Loucy (cell line): Measurements from ENCODE around the gene ZNF615.
"Not testable (repeated sequence)": the region's sequence is repeated elsewhere in the genome, so short reads cannot be mapped to it uniquely, and the experiment has no call there.

Source experiments
- H2AFZ ChIP-seq: fragments of 200-600 bp; sonication (generic); 2 replicates; pipeline ENCODE4 v1.6.0; 2016; ENCODE audit warnings: antibody characterized with exemption, mild to moderate bottlenecking, low read length, moderate library complexity
- H3F3A ChIP-seq: fragments of 200-600 bp; 2 replicates; pipeline ENCODE4 v1.6.0; 2016; ENCODE audit warnings: antibody characterized with exemption, low read depth, mild to moderate bottlenecking
- H3K27me3 ChIP-seq: fragments of 200-600 bp; sonication (generic); 2 replicates; pipeline ENCODE4 v1.6.1; 2014; ENCODE audit warnings: low read length, mild to moderate bottlenecking; ENCODE audit not compliant: insufficient read depth, poor library complexity, severe bottlenecking
- H3K36me3 ChIP-seq: fragments of 200-600 bp; sonication (generic); 2 replicates; pipeline ENCODE4 v1.6.1; 2016; ENCODE audit warnings: low read length; ENCODE audit not compliant: insufficient read depth
- H3K4me1 ChIP-seq: fragments of 200-600 bp; sonication (generic); 2 replicates; pipeline ENCODE4 v1.5.1; 2014; ENCODE audit warnings: low read length, mild to moderate bottlenecking; ENCODE audit not compliant: insufficient read depth, poor library complexity, severe bottlenecking
- H3K4me2 ChIP-seq: fragments of 200-600 bp; sonication (generic); 2 replicates; pipeline ENCODE4 v1.6.0; 2014; ENCODE audit warnings: antibody characterized with exemption, low read length, low read depth, mild to moderate bottlenecking; ENCODE audit not compliant: poor library complexity, severe bottlenecking
- H3K4me3 ChIP-seq: fragments of 200-600 bp; sonication (generic); 2 replicates; pipeline ENCODE4 v1.5.1; 2014; ENCODE audit warnings: low read length, mild to moderate bottlenecking, mixed read lengths; ENCODE audit not compliant: poor library complexity, severe bottlenecking
- H3K79me2 ChIP-seq: fragments of 200-600 bp; sonication (generic); 2 replicates; pipeline ENCODE4 v1.6.1; 2014; ENCODE audit warnings: low read length; ENCODE audit not compliant: insufficient read depth
- H3K9ac ChIP-seq: fragments of 200-600 bp; sonication (generic); 2 replicates; pipeline ENCODE4 v1.6.0; 2014; ENCODE audit warnings: mild to moderate bottlenecking, low read depth, low read length, moderate library complexity; ENCODE audit not compliant: poor library complexity, severe bottlenecking
- H3K9me2 ChIP-seq: fragments of 200-600 bp; sonication (generic); replicated peaks from 2 replicates; pipeline ENCODE4 v1.6.1; 2016; ENCODE audit warnings: low read depth, low read length, mixed read lengths
- H3K9me3 ChIP-seq: fragments of 200-600 bp; sonication (generic); 2 replicates; pipeline ENCODE4 v1.6.1; 2014; ENCODE audit warnings: mild to moderate bottlenecking, antibody characterized with exemption, low read length, low read depth; ENCODE audit not compliant: insufficient read depth
- H4K20me1 ChIP-seq: fragments of 200-600 bp; sonication (generic); 2 replicates; pipeline ENCODE4 v1.6.0; 2014; ENCODE audit warnings: antibody characterized with exemption, low read length, mild to moderate bottlenecking; ENCODE audit not compliant: insufficient read depth, poor library complexity, severe bottlenecking
- EZH2phosphoT487 ChIP-seq: fragments of 200-600 bp; IDR thresholded peaks from 2 replicates; pipeline ENCODE4 v1.6.1; 2018; ENCODE audit warnings: antibody characterized with exemption, mild to moderate bottlenecking, moderate library complexity, borderline replicate concordance
- TF ChIP-seq, protein P1 (sequence below): fragments of 200-600 bp; sonication (generic); conservative IDR thresholded peaks from 2 replicates; pipeline ENCODE4 v1.5.1; 2014; ENCODE audit warnings: mild to moderate bottlenecking, antibody characterized with exemption, low read length

ZNF615 gene

DNA sequence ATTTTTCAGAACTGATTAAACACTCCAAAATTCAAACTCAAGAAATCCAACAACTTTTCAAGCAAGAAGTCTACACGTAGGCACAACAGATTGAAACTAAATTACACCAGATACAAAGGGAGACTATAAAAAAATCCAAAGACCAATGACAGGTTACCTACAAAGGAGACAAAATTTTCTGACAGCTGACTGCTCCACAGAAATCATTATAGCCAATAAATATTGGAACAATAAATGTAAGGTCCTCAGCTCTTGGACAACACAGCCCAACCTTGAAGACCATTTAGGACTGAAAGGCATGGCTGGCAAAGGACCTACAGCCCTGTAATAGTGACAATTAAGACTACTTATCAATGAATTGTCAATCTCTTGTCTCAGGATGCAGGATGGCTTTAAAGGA, 37.3 kb downstream of the ZNF615 start:
- Histone ChIP-seq H3K4me2 (no peak overlapping the region), H3F3A (no peaks in the 10 kb centered on the region), H3K4me3 (no peak overlapping the region), H2AFZ (no peak overlapping the region), H3K9me3 (peaks cover 36% of the 10 kb centered on the region; the same call in 1 of the 2 replicates), H3K79me2 (peaks cover 9% of the 10 kb centered on the region; the same call in 1 of the 2 replicates), H3K9ac (no peak overlapping the region), H4K20me1 (no peaks in the 10 kb centered on the region), H3K36me3 (peaks cover 87% of the 10 kb centered on the region), H3K4me1 (no peaks in the 10 kb centered on the region), H3K27me3 (no peaks in the 10 kb centered on the region), H3K9me2 (no peaks in the 10 kb centered on the region)
- TF ChIP-seq EZH2phosphoT487 = no peak
- TF ChIP-seq, protein P1, sequence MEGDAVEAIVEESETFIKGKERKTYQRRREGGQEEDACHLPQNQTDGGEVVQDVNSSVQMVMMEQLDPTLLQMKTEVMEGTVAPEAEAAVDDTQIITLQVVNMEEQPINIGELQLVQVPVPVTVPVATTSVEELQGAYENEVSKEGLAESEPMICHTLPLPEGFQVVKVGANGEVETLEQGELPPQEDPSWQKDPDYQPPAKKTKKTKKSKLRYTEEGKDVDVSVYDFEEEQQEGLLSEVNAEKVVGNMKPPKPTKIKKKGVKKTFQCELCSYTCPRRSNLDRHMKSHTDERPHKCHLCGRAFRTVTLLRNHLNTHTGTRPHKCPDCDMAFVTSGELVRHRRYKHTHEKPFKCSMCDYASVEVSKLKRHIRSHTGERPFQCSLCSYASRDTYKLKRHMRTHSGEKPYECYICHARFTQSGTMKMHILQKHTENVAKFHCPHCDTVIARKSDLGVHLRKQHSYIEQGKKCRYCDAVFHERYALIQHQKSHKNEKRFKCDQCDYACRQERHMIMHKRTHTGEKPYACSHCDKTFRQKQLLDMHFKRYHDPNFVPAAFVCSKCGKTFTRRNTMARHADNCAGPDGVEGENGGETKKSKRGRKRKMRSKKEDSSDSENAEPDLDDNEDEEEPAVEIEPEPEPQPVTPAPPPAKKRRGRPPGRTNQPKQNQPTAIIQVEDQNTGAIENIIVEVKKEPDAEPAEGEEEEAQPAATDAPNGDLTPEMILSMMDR = no peak

- H3K9me2 ChIP-seq = no peaks in the 10 kb centered on the region
- H4K20me1 ChIP-seq = no peaks in the 10 kb centered on the region
- no peak overlapping the region for H3K9ac ChIP-seq
- no peaks in the 10 kb centered on the region for H3K4me1 ChIP-seq
- no peak for TF ChIP-seq EZH2phosphoT487
- TF ChIP-seq, protein P1 = no peak
- H3K4me2 ChIP-seq = no peak overlapping the region
- H3K9me3 ChIP-seq = peaks cover 8% of the 10 kb centered on the region; the same call in 1 of the 2 replicates
- no peaks in the 10 kb centered on the region for H3F3A ChIP-seq
- H3K79me2 ChIP-seq = no peaks in the 10 kb centered on the region
- H2AFZ ChIP-seq = no peak overlapping the region
- H3K4me3 ChIP-seq = no peak overlapping the region
- H3K27me3 ChIP-seq = no peaks in the 10 kb centered on the region
- peaks cover 63% of the 10 kb centered on the region for H3K36me3 ChIP-seq
Measured at GRCh38 chr19:51965583-51965982, 42.4 kb downstream of the ZNF615 start.

GRCh38 chr19:51960621-51961233, 47.3 kb downstream of the ZNF615 start:
- not testable (repeated sequence) for H3K9ac ChIP-seq, H3K4me3 ChIP-seq, H2AFZ ChIP-seq, H4K20me1 ChIP-seq, H3K79me2 ChIP-seq, H3K9me3 ChIP-seq, H3K4me1 ChIP-seq, H3F3A ChIP-seq, H3K9me2 ChIP-seq, H3K4me2 ChIP-seq, H3K27me3 ChIP-seq
- peaks cover 19% of the 10 kb centered on the region for H3K36me3 ChIP-seq

DNA sequence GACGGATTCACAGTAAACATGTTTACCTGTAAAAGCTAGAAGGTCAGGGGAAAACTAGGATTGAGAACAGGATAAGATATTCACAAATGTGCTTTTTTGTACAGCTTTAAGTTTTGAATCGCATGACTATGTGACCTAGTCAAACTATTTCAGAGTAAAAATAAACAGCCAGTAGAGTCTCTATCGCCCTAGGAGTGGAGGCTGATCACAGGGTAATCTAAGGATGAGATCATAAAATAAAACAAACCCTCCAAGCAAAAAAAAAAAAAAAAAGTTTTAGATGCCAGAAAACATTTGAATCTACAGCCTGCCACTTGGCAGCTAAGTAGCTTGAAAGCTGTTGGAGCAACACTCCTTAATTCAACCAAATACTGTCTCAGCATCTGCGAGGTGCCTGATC, 48.2 kb downstream of the ZNF615 start:
- Histone ChIP-seq H3K79me2 (no peaks in the 10 kb centered on the region), H3K4me2 (no peak overlapping the region), H3K27me3 (no peaks in the 10 kb centered on the region), H3K9ac (no peak overlapping the region), H3K9me3 (no peaks in the 10 kb centered on the region), H4K20me1 (no peaks in the 10 kb centered on the region), H3F3A (no peaks in the 10 kb centered on the region), H3K4me3 (no peak overlapping the region), H3K4me1 (peaks cover 3% of the 10 kb centered on the region), H2AFZ (no peak overlapping the region), H3K9me2 (no peaks in the 10 kb centered on the region), H3K36me3 (peaks cover 10% of the 10 kb centered on the region; the same call in 1 of the 2 replicates)
- TF ChIP-seq, protein P1 = no peak
- TF ChIP-seq EZH2phosphoT487 = no peak

GRCh38 chr19:51957846-51958245, 50.2 kb downstream of the ZNF615 start:
- not testable (repeated sequence) for H3K27me3 ChIP-seq, H3K4me3 ChIP-seq

More at GRCh38 chr19:51957846-51958245, 50.2 kb downstream of the ZNF615 start:
- not testable (repeated sequence) for H2AFZ ChIP-seq, H3K9me2 ChIP-seq, H3K9me3 ChIP-seq, H3K36me3 ChIP-seq, H3K79me2 ChIP-seq, H3F3A ChIP-seq, H4K20me1 ChIP-seq, H3K4me1 ChIP-seq, H3K9ac ChIP-seq, H3K4me2 ChIP-seq
